Measurements from ENCODE around the gene ETV5.

ETV5 gene

GRCh38 chr3:186060222-186060621, 48.7 kb downstream of the ETV5 start:
- H4K91ac ChIP-seq (ENCODE audit: low read length), result no peak overlapping the region
- H3K23ac ChIP-seq (ENCODE audit: low read length in 2 of 2), result no peak overlapping the region
- H2AK5ac ChIP-seq (ENCODE audit: low read length, severe bottlenecking), result no peak overlapping the region
- no peaks in the 10 kb centered on the region for H3K9me3 ChIP-seq (ENCODE audit: control insufficient read depth, low read length)
- peaks cover 26% of the 10 kb centered on the region for H3K79me1 ChIP-seq (replicated peaks; ENCODE audit: low read length, poor library complexity, severe bottlenecking)
- H3K9ac ChIP-seq (ENCODE audit: low read length), result no peak overlapping the region
- H2BK12ac ChIP-seq (ENCODE audit: low read length in 2 of 2), result no peak overlapping the region
- no peak overlapping the region for H3K18ac ChIP-seq (ENCODE audit: low read depth in 1 of 2, low read length in 2 of 2)
- no peak overlapping the region for H4K8ac ChIP-seq (ENCODE audit: low read length)
- H3K4me3 ChIP-seq (ENCODE audit: insufficient read depth in 1 of 2, low read depth in 1 of 2, low read length in 2 of 2), result no peak overlapping the region
- no peaks in the 10 kb centered on the region for H3K27me3 ChIP-seq (ENCODE audit: control insufficient read depth in 1 of 2, insufficient read depth in 1 of 2, low read length in 2 of 2)
- no peak for DNase-seq
- H3K4me2 ChIP-seq (ENCODE audit: low read length, poor library complexity, severe bottlenecking), result no peak overlapping the region
- no peak overlapping the region for H2BK120ac ChIP-seq (ENCODE audit: low read depth, low read length)
- H2BK15ac ChIP-seq (ENCODE audit: low read depth, poor library complexity, severe bottlenecking), result no peak overlapping the region
- H3K36me3 ChIP-seq (ENCODE audit: control insufficient read depth in 1 of 2, insufficient read depth in 2 of 2, low read depth in 1 of 2, low read length in 2 of 2), result peaks cover 26 to 97% of the 10 kb centered on the region in 2 experiments
- no peak overlapping the region for H3K4ac ChIP-seq (ENCODE audit: low read depth in 1 of 2, low read length in 2 of 2)
- peaks cover 4% of the 10 kb centered on the region for H3K4me1 ChIP-seq (ENCODE audit: control insufficient read depth, insufficient read depth, low read depth, low read length)
- H2BK5ac ChIP-seq (ENCODE audit: low read depth, low read length, poor library complexity, severe bottlenecking), result no peak overlapping the region
- H3K14ac ChIP-seq (ENCODE audit: low read length in 2 of 2), result no peak overlapping the region
- H3K27ac ChIP-seq (ENCODE audit: low read length, poor library complexity, severe bottlenecking), result no peak overlapping the region
- no peak overlapping the region for H2AFZ ChIP-seq (ENCODE audit: low read depth, low read length)
- 95% methylated on average over 3 of the region's 3 CpGs for WGBS

- H3K18ac ChIP-seq (ENCODE audit: low read depth in 1 of 2, low read length in 2 of 2), result no peak overlapping the region
- H4K91ac ChIP-seq (ENCODE audit: low read length), result no peak overlapping the region
- no peak overlapping the region for H3K9ac ChIP-seq (ENCODE audit: low read length)
- H3K27me3 ChIP-seq (ENCODE audit: control insufficient read depth in 1 of 2, insufficient read depth in 1 of 2, low read length in 2 of 2), result no peaks in the 10 kb centered on the region
- no peak overlapping the region for H3K23ac ChIP-seq (ENCODE audit: low read length in 2 of 2)
- no peak overlapping the region for H2BK12ac ChIP-seq (ENCODE audit: low read length in 2 of 2)
- H2BK15ac ChIP-seq (ENCODE audit: low read depth, poor library complexity, severe bottlenecking), result no peak overlapping the region
- H3K36me3 ChIP-seq (ENCODE audit: control insufficient read depth in 1 of 2, insufficient read depth in 2 of 2, low read depth in 1 of 2, low read length in 2 of 2), result peaks cover 27 to 97% of the 10 kb centered on the region in 2 experiments
- H4K8ac ChIP-seq (ENCODE audit: low read length), result no peak overlapping the region
- H2BK120ac ChIP-seq (ENCODE audit: low read depth, low read length), result no peak overlapping the region
- H2AK5ac ChIP-seq (ENCODE audit: low read length, severe bottlenecking), result no peak overlapping the region
- H3K14ac ChIP-seq (ENCODE audit: low read length in 2 of 2), result no peak overlapping the region
- H3K4me2 ChIP-seq (ENCODE audit: low read length, poor library complexity, severe bottlenecking), result no peak overlapping the region
- no peak overlapping the region for H3K4me3 ChIP-seq (ENCODE audit: insufficient read depth in 1 of 2, low read depth in 1 of 2, low read length in 2 of 2)
- H3K9me3 ChIP-seq (ENCODE audit: control insufficient read depth, low read length), result no peaks in the 10 kb centered on the region
- no peak overlapping the region for H3K27ac ChIP-seq (ENCODE audit: low read length, poor library complexity, severe bottlenecking)
- H3K79me1 ChIP-seq (replicated peaks; ENCODE audit: low read length, poor library complexity, severe bottlenecking), result peaks cover 27% of the 10 kb centered on the region
- DNase-seq, result no peak
- WGBS, result 96% methylated on average over 4 of the region's 6 CpGs
- H3K4me1 ChIP-seq (ENCODE audit: control insufficient read depth, insufficient read depth, low read depth, low read length), result peaks cover 7% of the 10 kb centered on the region
- no peak overlapping the region for H2BK5ac ChIP-seq (ENCODE audit: low read depth, low read length, poor library complexity, severe bottlenecking)
- no peak overlapping the region for H2AFZ ChIP-seq (ENCODE audit: low read depth, low read length)
- H3K4ac ChIP-seq (ENCODE audit: low read depth in 1 of 2, low read length in 2 of 2), result no peak overlapping the region
Observed at GRCh38 chr3:186059192-186059591, 49.7 kb downstream of the ETV5 start.

- no peak overlapping the region for H2BK15ac ChIP-seq (ENCODE audit: low read depth, poor library complexity, severe bottlenecking)
- no peak overlapping the region for H3K9ac ChIP-seq (ENCODE audit: low read length)
- H2BK12ac ChIP-seq (ENCODE audit: low read length in 2 of 2), result no peak overlapping the region
- H2AFZ ChIP-seq (ENCODE audit: low read depth, low read length), result no peak overlapping the region
- no peak overlapping the region for H2BK120ac ChIP-seq (ENCODE audit: low read depth, low read length)
- no peak overlapping the region for H4K91ac ChIP-seq (ENCODE audit: low read length)
- no peak overlapping the region for H3K4ac ChIP-seq (ENCODE audit: low read depth in 1 of 2, low read length in 2 of 2)
- peaks cover 31 to 97% of the 10 kb centered on the region in 2 experiments for H3K36me3 ChIP-seq (ENCODE audit: control insufficient read depth in 1 of 2, insufficient read depth in 2 of 2, low read depth in 1 of 2, low read length in 2 of 2)
- H2AK5ac ChIP-seq (ENCODE audit: low read length, severe bottlenecking), result no peak overlapping the region
- no peak overlapping the region for H4K8ac ChIP-seq (ENCODE audit: low read length)
- no peak for DNase-seq
- no peak overlapping the region for H3K18ac ChIP-seq (ENCODE audit: low read depth in 1 of 2, low read length in 2 of 2)
- no peak overlapping the region for H3K14ac ChIP-seq (ENCODE audit: low read length in 2 of 2)
- H3K79me1 ChIP-seq (replicated peaks; ENCODE audit: low read length, poor library complexity, severe bottlenecking), result peaks cover 29% of the 10 kb centered on the region
- WGBS, result 98% methylated on average over 6 of the region's 6 CpGs
- H3K27ac ChIP-seq (ENCODE audit: low read length, poor library complexity, severe bottlenecking), result peak overlapping the region; percentile 22
- H2BK5ac ChIP-seq (ENCODE audit: low read depth, low read length, poor library complexity, severe bottlenecking), result no peak overlapping the region
- no peak overlapping the region for H3K4me3 ChIP-seq (ENCODE audit: insufficient read depth in 1 of 2, low read depth in 1 of 2, low read length in 2 of 2)
- no peak overlapping the region for H3K23ac ChIP-seq (ENCODE audit: low read length in 2 of 2)
- no peaks in the 10 kb centered on the region for H3K9me3 ChIP-seq (ENCODE audit: control insufficient read depth, low read length)
- H3K4me1 ChIP-seq (ENCODE audit: control insufficient read depth, insufficient read depth, low read depth, low read length), result peaks cover 7% of the 10 kb centered on the region
- H3K27me3 ChIP-seq (ENCODE audit: control insufficient read depth in 1 of 2, insufficient read depth in 1 of 2, low read length in 2 of 2), result no peaks in the 10 kb centered on the region
- H3K4me2 ChIP-seq (ENCODE audit: low read length, poor library complexity, severe bottlenecking), result no peak overlapping the region
Observed at GRCh38 chr3:186058225-186058624, 50.7 kb downstream of the ETV5 start.

- Histone ChIP-seq H4K8ac (ENCODE audit: low read length) (no peak overlapping the region), H3K18ac (ENCODE audit: low read depth in 1 of 2, low read length in 2 of 2) (no peak overlapping the region), H2BK120ac (ENCODE audit: low read depth, low read length) (no peak overlapping the region), H3K23ac (ENCODE audit: low read length in 2 of 2) (no peak overlapping the region), H3K4ac (ENCODE audit: low read depth in 1 of 2, low read length in 2 of 2) (no peak overlapping the region), H2BK5ac (ENCODE audit: low read depth, low read length, poor library complexity, severe bottlenecking) (no peak overlapping the region), H2AFZ (ENCODE audit: low read depth, low read length) (no peak overlapping the region), H3K4me3 (ENCODE audit: insufficient read depth in 1 of 2, low read depth in 1 of 2, low read length in 2 of 2) (no peak overlapping the region), H2BK12ac (ENCODE audit: low read length in 2 of 2) (no peak overlapping the region), H3K27me3 (ENCODE audit: control insufficient read depth in 1 of 2, insufficient read depth in 1 of 2, low read length in 2 of 2) (no peaks in the 10 kb centered on the region), H3K4me2 (ENCODE audit: low read length, poor library complexity, severe bottlenecking) (no peak overlapping the region), H3K4me1 (ENCODE audit: control insufficient read depth, insufficient read depth, low read depth, low read length) (peaks cover 7% of the 10 kb centered on the region), H2AK5ac (ENCODE audit: low read length, severe bottlenecking) (no peak overlapping the region), H3K79me1 (replicated peaks; ENCODE audit: low read length, poor library complexity, severe bottlenecking) (peaks cover 32% of the 10 kb centered on the region), H3K14ac (ENCODE audit: low read length in 2 of 2) (no peak overlapping the region), H4K91ac (ENCODE audit: low read length) (no peak overlapping the region), H2BK15ac (ENCODE audit: low read depth, poor library complexity, severe bottlenecking) (no peak overlapping the region), H3K27ac (ENCODE audit: low read length, poor library complexity, severe bottlenecking) (peak overlapping the region; percentile 22), H3K9ac (ENCODE audit: low read length) (no peak overlapping the region), H3K36me3 (ENCODE audit: control insufficient read depth in 1 of 2, insufficient read depth in 2 of 2, low read depth in 1 of 2, low read length in 2 of 2) (peaks cover 31 to 96% of the 10 kb centered on the region in 2 experiments), H3K9me3 (ENCODE audit: control insufficient read depth, low read length) (no peaks in the 10 kb centered on the region)
- DNase-seq, result peak; percentile 73
- WGBS, result 86% methylated on average over 4 of the region's 4 CpGs
Observed at GRCh38 chr3:186057594-186057993, 51.3 kb downstream of the ETV5 start.
